Activated CD8-positive, alpha-beta memory T cell treated with anti-CD3 and anti-CD28 coated beads, Interleukin-2, amount 50 U/mL, for 48 hours (primary cell): ENCODE results near the gene ELL.

Experiments
- DNase-seq: peaks from one replicate; pipeline ENCODE4 v3.0.0-alpha.2; 2020

The ELL gene

DNA sequence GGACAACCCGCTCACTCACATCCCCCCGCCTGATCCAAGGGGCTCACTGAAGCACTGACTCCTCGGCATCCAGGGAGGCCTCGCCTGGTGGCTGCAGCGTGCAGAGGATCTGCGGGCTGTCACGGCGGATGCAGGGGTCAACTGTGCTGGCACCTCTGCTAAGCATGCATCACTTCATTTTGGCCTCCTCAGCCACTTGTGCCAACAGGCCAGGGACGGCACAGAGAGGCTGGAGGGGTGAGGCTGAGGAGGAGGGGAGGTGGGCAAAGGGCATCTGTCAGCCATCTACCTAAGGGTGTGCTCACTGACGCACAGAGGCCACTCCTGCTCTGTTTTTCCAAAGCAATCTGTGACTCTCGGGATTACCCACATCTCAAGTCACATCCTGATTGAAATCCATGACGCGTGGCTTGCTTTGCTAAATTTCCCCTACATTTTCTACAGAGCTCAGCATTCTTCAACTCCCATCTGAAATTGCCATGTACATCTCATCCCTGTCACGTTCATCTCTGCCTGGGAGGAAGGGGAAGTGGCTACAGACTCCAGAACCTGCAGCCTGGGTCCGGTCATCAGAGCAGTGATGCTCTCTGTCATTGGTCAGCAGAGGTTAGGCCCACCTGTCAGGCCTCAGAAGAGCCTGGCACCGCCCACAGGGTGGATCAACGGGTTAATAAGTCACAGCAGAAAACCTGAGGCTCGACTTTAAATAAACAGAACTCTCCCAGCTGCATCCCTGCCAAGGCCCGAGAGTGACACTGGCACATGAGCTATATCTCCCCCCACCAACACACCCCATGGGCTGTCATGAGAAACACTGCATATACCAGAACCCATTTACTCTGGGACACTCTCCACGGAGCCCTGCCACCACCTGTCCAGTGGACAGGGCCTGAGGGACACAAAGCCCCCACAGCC lies 17.6 kb downstream of the ELL start:
- no peak for DNase-seq

- no peak for DNase-seq
Observed at GRCh38 chr19:18503337-18503970, 18.4 kb downstream of the ELL start.

DNA sequence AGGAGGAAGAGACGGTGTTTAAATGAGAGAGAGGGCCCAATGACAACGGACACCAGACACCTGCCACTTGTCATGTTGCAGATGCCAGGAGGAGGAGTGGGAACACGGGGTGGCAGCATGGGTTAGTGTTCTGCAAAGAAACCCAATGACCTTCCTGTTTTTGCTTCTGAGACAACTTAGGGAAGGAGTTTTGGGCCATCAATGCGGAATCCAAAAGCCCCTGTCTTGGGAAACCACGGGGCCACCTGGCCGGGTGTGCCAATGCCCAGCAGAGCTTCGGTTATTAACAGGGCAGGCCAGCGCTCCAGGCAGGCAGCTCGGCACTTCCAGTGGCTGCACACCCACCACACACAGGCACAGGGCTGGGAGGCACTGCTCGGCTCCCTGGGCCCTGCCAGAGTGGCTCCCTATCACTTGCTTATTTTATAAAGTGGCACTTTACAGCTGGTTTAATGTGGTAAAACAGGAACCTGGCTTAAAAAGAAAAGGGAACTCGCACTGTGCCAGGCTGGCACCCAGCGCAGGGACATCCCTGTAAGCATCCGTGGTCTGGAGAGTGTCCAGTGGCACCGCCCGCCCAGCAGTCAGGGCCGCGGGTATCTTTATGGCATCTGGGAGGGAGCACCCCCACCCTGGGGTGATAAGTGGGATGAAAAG lies 19.1 kb downstream of the ELL start:
- DNase-seq, result no peak

GRCh38 chr19:18502246-18502637 lies 19.6 kb downstream of the ELL start:
- DNase-seq, result no peak

GRCh38 chr19:18501832-18502231 lies 20.0 kb downstream of the ELL start:
- DNase-seq, result no peak

- DNase-seq, result no peak
Observed at GRCh38 chr19:18501351-18501750, 20.5 kb downstream of the ELL start.

GRCh38 chr19:18500799-18501198 lies 21.1 kb downstream of the ELL start:
- no peak for DNase-seq

GRCh38 chr19:18500376-18500775 lies 21.5 kb downstream of the ELL start:
- DNase-seq, result no peak

GRCh38 chr19:18499055-18499775 lies 22.7 kb downstream of the ELL start:
- DNase-seq, result no peak

GRCh38 chr19:18496980-18497256 lies 25.0 kb downstream of the ELL start:
- DNase-seq, result no peak

GRCh38 chr19:18496167-18496979 lies 25.5 kb downstream of the ELL start:
- peak; percentile 72 for DNase-seq

DNA sequence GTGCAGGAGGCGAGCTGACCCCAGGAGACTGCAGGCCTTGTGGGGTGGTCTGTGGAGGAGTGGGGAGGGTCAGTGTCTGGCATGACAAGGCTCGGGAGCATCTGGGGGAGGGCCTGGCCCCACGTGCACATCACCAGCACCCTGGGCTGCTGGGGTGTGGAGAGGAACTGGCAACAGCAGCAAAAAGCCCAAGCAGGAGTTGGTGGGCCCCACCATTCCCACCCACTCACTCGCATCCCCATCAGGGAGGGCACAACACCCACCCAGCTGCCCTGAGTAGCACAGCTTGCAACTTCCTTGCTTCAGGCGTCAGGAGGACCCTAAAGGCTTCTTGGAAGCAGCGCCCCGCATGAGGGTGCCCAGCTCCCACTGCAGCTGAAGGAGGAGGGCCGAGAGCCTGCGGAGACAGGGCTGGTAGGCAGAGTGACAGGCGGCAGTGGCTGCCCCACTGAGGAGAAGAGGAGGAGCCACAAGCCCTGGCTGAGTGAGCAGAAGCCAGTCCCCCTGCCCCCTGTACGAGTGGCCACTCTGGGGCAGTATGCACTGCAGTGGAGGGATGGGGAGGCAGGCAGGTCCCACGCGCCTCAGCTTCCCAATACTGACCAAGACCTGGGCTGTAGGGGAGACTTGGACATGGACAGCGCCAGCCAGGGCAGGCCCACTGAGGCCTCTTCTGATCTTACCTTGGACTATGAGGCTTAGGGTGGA lies 26.5 kb downstream of the ELL start:
- no peak for DNase-seq

DNA sequence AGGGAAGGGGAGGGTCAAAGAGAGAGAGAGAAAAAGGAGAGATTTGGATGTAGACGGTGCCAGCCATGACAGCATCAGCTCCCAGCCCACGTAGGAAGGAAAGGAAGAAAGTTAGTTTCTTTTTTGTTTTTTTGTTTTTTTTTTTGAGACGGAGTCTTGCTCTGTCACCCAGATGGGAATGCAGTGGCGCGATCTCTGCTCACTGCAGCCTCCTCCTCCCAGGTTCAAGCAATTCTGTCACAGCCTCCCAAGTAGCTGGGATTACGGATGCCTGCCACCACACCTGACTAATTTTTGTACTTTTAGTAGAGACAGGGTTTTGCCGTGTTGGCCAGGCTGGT lies 27.6 kb downstream of the ELL start:
- no peak for DNase-seq

DNA sequence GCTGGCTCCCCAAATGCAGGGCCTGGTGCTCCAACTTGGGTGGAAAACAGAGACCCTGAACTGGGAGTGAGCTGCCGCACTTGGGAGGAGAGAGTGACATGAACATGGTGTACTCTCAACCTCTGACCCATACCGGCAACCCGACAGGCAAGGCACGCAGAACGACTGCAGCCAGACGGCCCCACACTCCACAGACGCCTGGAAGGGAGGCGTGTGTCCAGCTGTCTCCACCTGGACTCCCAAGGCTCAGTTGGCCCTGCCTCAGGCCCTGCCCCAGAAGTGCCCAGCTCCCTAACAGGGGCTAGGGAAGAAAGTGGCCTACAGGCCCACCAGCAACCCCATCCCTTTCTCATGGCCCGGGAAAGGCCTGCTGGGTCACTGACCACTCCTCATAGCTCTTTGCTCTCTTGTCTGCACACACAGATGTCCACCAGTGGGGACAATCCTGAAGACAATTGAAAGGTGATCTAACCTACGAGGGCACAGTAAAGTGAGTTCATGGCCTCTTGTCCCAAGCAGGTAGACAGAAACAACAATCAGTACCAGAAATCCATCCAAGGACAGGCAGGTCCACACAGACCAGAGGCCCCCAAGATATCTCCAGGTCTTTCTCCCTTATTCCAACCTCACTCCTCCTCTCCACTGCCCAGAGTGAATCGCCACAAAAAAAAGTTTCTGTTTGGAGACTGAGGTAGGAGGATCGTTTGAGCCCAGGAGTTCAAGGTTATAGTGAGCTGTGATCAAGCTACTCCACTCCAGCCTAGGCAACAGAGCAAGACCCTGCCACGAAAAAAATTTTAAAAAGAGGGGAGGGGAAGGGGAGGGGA lies 28.2 kb downstream of the ELL start:
- no peak for DNase-seq

GRCh38 chr19:18491995-18492953 lies 29.6 kb downstream of the ELL start:
- DNase-seq, result no peak

DNA sequence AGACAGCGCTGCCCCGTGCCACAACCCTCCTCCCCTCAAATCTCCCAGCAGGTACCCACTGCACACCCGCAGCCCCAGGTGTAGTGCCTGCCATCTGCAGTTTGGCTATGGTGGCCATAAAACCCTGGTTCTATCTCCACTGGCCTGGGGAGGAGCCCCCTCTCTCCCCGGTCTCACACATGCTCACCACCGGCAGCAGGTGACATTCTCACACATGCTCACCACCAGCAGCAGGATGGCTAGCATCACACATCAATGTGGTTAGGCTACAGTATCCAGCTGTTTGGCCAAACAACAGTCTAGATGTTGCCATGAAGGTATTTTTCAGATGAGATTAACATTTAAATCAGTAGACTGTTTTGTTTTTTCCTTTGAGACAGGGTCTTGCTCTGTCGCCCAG lies 31.1 kb downstream of the ELL start:
- no peak for DNase-seq

DNA sequence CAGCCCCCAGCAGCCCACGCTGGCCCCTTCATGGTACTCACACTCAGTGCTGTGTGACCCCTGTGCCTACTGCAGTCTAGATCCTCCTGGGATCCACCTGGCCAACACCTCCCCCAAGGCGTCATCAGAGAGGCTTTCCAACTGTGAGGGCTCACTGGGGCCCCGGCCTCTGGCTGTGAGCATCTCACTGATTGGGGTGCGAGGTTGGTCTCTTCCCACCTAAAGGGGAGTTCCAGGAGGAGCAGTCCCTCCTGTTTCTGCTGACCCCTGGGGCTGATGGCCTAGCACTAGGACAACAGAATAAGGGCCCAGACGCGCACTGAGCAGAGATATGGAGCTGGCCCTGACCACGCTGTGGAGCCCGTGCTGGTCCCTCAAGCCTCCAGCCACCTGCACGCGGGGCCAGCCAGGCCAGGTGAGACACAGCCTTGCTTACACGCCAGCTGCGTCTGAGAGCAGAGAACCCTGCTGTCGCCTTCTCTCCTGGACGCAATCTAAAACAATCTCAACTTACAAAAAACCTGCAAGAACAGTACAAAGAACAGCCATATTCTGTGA lies 32.2 kb downstream of the ELL start:
- DNase-seq, result no peak

DNA sequence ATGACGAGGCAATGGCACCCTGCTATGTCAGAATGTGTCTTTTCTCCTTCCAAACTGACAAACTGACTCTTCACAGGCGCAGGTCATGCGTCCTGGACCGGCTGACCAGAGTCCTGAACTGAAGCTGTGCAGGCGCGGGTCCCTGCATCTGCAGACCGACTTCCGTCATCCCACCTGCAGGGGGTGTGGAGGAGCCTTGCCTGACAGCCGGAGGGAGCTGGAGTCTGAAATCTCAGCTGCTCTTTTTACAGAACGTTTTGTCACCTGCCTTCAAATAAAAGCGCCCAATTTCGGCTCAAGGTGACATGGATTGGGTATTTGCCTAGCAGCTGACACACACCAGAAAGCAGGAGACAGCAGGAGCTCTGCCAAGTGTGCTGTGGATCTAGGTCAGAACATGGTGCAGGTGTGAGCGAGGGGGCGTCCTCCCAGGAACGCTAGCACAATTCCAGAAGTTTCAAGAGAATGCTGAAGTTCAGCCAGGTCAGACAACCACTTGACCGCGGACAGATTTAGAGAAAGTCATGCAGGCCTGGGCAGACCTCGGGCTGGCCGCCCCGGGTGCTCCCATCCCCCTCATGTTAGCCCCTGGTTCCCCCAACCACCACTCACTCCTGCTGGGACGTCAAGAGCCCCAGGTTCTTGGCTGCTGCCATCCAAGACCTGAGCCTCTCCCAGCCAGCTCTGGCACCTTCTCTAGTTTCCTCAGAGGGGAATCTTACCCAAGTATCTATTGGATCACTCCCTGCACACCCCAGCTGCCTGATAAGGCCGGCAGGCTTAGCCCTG lies 32.8 kb downstream of the ELL start:
- DNase-seq, result no peak

GRCh38 chr19:18488403-18488723 lies 33.5 kb downstream of the ELL start:
- DNase-seq, result no peak
